ENCODE results near the gene STON2. TPM values are rescaled to one million over a fixed set of nuclear protein-coding genes. Genes with fewer than 3 reads are reported as not detected.
"Not testable (repeated sequence)": the region's sequence is repeated elsewhere in the genome, so short reads cannot be mapped to it uniquely, and the experiment has no call there.

The STON2 gene
- polyA plus RNA-seq, 1 experiment: not detected

- Histone ChIP-seq H3K27me3 (ENCODE audit: control insufficient read depth, insufficient read depth, low read length) (no peaks in the 10 kb centered on the region), H3K27ac (ENCODE audit: low read depth, low read length) (no peak overlapping the region), H3K4me3 (ENCODE audit: low read depth, low read length) (no peak overlapping the region), H3K9me3 (ENCODE audit: control insufficient read depth, insufficient read depth, low read length) (peaks cover 9% of the 10 kb centered on the region; the same call in 1 of the 2 replicates)
- TF ChIP-seq CTCF (IDR thresholded peaks at IDR 0.05; ENCODE audit: low read depth, low read length): no peak
- ChIA-PET POLR2A (no interaction called here), CTCF (interaction anchor here (0.6 kb wide), 1 partner anchor 221 kb away, joined by 3 read pairs; no protein-coding TSS in a partner anchor)
- no peak for DNase-seq (ENCODE audit: low read depth, low spot score)
Measured at GRCh38 chr14:81243499-81243898, 156.6 kb downstream of the STON2 start.

GRCh38 chr14:81236849-81237248 is 163.3 kb downstream of the STON2 start:
- H3K4me3 ChIP-seq (ENCODE audit: low read depth, low read length): not testable (repeated sequence)

GRCh38 chr14:81236138-81236537 is 164.0 kb downstream of the STON2 start:
- POLR2A ChIA-PET: no interaction called here
- no peak for TF ChIP-seq CTCF (IDR thresholded peaks at IDR 0.05; ENCODE audit: low read depth, low read length)
- no peak overlapping the region for H3K27ac ChIP-seq (ENCODE audit: low read depth, low read length)
- CTCF ChIA-PET: no interaction called here
- H3K9me3 ChIP-seq (ENCODE audit: control insufficient read depth, insufficient read depth, low read length): peaks cover 7% of the 10 kb centered on the region; the same call in 1 of the 2 replicates
- peaks cover 2% of the 10 kb centered on the region for H3K27me3 ChIP-seq (ENCODE audit: control insufficient read depth, insufficient read depth, low read length)
- no peak overlapping the region for H3K4me3 ChIP-seq (ENCODE audit: low read depth, low read length)
- no peak for DNase-seq (ENCODE audit: low read depth, low spot score)

More at GRCh38 chr14:81236849-81237248, 163.3 kb downstream of the STON2 start:
- H3K27ac ChIP-seq (ENCODE audit: low read depth, low read length); DNase-seq (ENCODE audit: low read depth, low spot score); CTCF ChIA-PET; POLR2A ChIA-PET; H3K27me3 ChIP-seq (ENCODE audit: control insufficient read depth, insufficient read depth, low read length); H3K9me3 ChIP-seq (ENCODE audit: control insufficient read depth, insufficient read depth, low read length): not testable (repeated sequence)

GRCh38 chr14:81235096-81235495 is 165.0 kb downstream of the STON2 start:
- H3K27me3 ChIP-seq (ENCODE audit: control insufficient read depth, insufficient read depth, low read length): peaks cover 2% of the 10 kb centered on the region
- ChIA-PET POLR2A (no interaction called here), CTCF (no interaction called here)
- TF ChIP-seq CTCF (IDR thresholded peaks at IDR 0.05; ENCODE audit: low read depth, low read length): no peak
- H3K4me3 ChIP-seq (ENCODE audit: low read depth, low read length): no peak overlapping the region
- peaks cover 7% of the 10 kb centered on the region; the same call in 1 of the 2 replicates for H3K9me3 ChIP-seq (ENCODE audit: control insufficient read depth, insufficient read depth, low read length)
- no peak for DNase-seq (ENCODE audit: low read depth, low spot score)
- no peak overlapping the region for H3K27ac ChIP-seq (ENCODE audit: low read depth, low read length)

GRCh38 chr14:81234278-81234677 is 165.8 kb downstream of the STON2 start:
- no peak overlapping the region for H3K4me3 ChIP-seq (ENCODE audit: low read depth, low read length)
- TF ChIP-seq CTCF (IDR thresholded peaks at IDR 0.05; ENCODE audit: low read depth, low read length): no peak
- no peak overlapping the region for H3K27ac ChIP-seq (ENCODE audit: low read depth, low read length)
- H3K9me3 ChIP-seq (ENCODE audit: control insufficient read depth, insufficient read depth, low read length): peaks cover 7% of the 10 kb centered on the region; the same call in 1 of the 2 replicates
- POLR2A ChIA-PET: no interaction called here
- no peak for DNase-seq (ENCODE audit: low read depth, low spot score)
- H3K27me3 ChIP-seq (ENCODE audit: control insufficient read depth, insufficient read depth, low read length): peaks cover 2% of the 10 kb centered on the region
- CTCF ChIA-PET: no interaction called here

- peaks cover 7% of the 10 kb centered on the region; the same call in 1 of the 2 replicates for H3K9me3 ChIP-seq (ENCODE audit: control insufficient read depth, insufficient read depth, low read length)
- peaks cover 2% of the 10 kb centered on the region for H3K27me3 ChIP-seq (ENCODE audit: control insufficient read depth, insufficient read depth, low read length)
- TF ChIP-seq CTCF (IDR thresholded peaks at IDR 0.05; ENCODE audit: low read depth, low read length): no peak
- no peak overlapping the region for H3K27ac ChIP-seq (ENCODE audit: low read depth, low read length)
- CTCF ChIA-PET: no interaction called here
- POLR2A ChIA-PET: no interaction called here
- DNase-seq (ENCODE audit: low read depth, low spot score): no peak
- H3K4me3 ChIP-seq (ENCODE audit: low read depth, low read length): no peak overlapping the region
Measured at GRCh38 chr14:81233615-81234014, 166.5 kb downstream of the STON2 start.

Measured in AG04450 (cell line).